K562 (cell line): ENCODE results near the gene ZNF85. TPM values are rescaled to one million over a fixed set of nuclear protein-coding genes. Genes with fewer than 3 reads are reported as not detected.
A peak's percentile ranks its signal among the peaks of the same experiment; 100 is the strongest.

Experiments
- BRD9 ChIP-seq: fragments of 450-650 bp; IDR thresholded peaks from 2 replicates; pipeline ENCODE4 v1.6.1; 2018; ENCODE audit warnings: low read depth; ENCODE audit not compliant: partially characterized antibody
- CBFA2T2 ChIP-seq: fragments of 450-650 bp; conservative IDR thresholded peaks from 2 replicates; pipeline ENCODE4 v1.6.1; 2017; ENCODE audit warnings: mild to moderate bottlenecking
- FOXJ2 ChIP-seq: fragments of 200-800 bp; sonication (Bioruptor generic); IDR thresholded peaks from 2 replicates; pipeline ENCODE4 v1.6.1; 2016; ENCODE audit warnings: missing genetic modification characterization, missing compliant biosample characterization
- LEF1 ChIP-seq: fragments of 450-650 bp; IDR thresholded peaks from 2 replicates; pipeline ENCODE4 v1.6.1; 2016; ENCODE audit warnings: mild to moderate bottlenecking
- MBD1 ChIP-seq: fragments of 250-450 bp; sonication (Bioruptor Pico); IDR thresholded peaks from 2 replicates; pipeline ENCODE4 v1.8.0; 2022; ENCODE audit warnings: inconsistent platforms
- PBX2 ChIP-seq, 2 experiments: IDR thresholded peaks in 1 of 2; conservative IDR thresholded peaks in 1 of 2; 2 replicates each; pipeline ENCODE4 v1.6.1; 2016; ENCODE audit warnings: low read depth in 2 of 2, mild to moderate bottlenecking in 1 of 2, missing compliant biosample characterization in 1 of 2, missing genetic modification characterization in 1 of 2, moderate library complexity in 1 of 2
- PKNOX1 ChIP-seq: fragments of 450-650 bp; IDR thresholded peaks from 2 replicates; pipeline ENCODE4 v1.6.1; 2016
- POLR2G ChIP-seq: fragments of 200-400 bp; formaldehyde crosslinking; IDR thresholded peaks from 2 replicates; pipeline ENCODE4 v1.6.1; 2017; ENCODE audit warnings: low read depth, mild to moderate bottlenecking, antibody characterized with exemption, low read length, moderate library complexity
- RBBP5 ChIP-seq: fragments of 200-600 bp; sonication (generic); IDR thresholded peaks from 2 replicates; pipeline ENCODE4 v1.6.1; 2012; ENCODE audit warnings: borderline replicate concordance, mild to moderate bottlenecking, low read length, control low read depth, inconsistent platforms; ENCODE audit not compliant: insufficient read depth, poor library complexity, severe bottlenecking
- TSC22D4 ChIP-seq: fragments of 450-650 bp; IDR thresholded peaks from 2 replicates; pipeline ENCODE4 v1.6.1; 2016; ENCODE audit warnings: missing genetic modification characterization, missing biosample characterization, control low read depth
- polyA plus RNA-seq, 8 experiments: library from polyadenylated mRNA; depleted of rRNA in 4 of 8; stranded (reverse) in 5 of 8; unstranded in 3 of 8; fragments of >200 nt; fragmentation: Nextera tagmentation in 2 of 8; fragmentation: Illumina TruSeq in 1 of 8; extraction: Ambion mirVana in 2 of 8; extraction: Trizol in 1 of 8; gene quantifications; 2 replicates each; pipeline versions ENCODE4 v1.2.1 to v1.2.3, GENCODE V29; 2011 to 2014; ENCODE audit warnings: inconsistent platforms in 1 of 8, missing spikeins in 1 of 8
- total RNA-seq, 7 experiments: library from RNA; depleted of rRNA in 6 of 7; stranded (reverse); fragments of >200 nt in 6 of 7; fragmentation: Illumina TruSeq in 2 of 7; extraction: Trizol in 2 of 7; gene quantifications; 2 replicates each; pipeline versions ENCODE4 v1.2.1 to v1.2.3, GENCODE V29; 2011 to 2021; ENCODE audit warnings: low replicate concordance in 1 of 7

Gene ZNF85
- total and polyA plus RNA-seq, 9 of the 15 experiments (the other 6 are each of a cell fraction or from before 2014, with no cell fraction given): 0.41 to 1.7 (median 0.92) TPM

- TF ChIP-seq PBX2 (CRISPR knock-in tag; IDR thresholded peaks at IDR 0.05; ENCODE audit: low read depth): no peak
- TF ChIP-seq PBX2 (tag; conservative IDR thresholded peaks at IDR 0.05; ENCODE audit: low read depth): peak; percentile 39
- peak; percentile 30 for TF ChIP-seq RBBP5
- no peak for TF ChIP-seq LEF1
- TF ChIP-seq PKNOX1: peak; percentile 83
- no peak for TF ChIP-seq FOXJ2 (tag)
- no peak for TF ChIP-seq TSC22D4 (tag)
- TF ChIP-seq CBFA2T2: no peak
- TF ChIP-seq BRD9: no peak
- peak; percentile 41; the same call in 1 of the 2 replicates for TF ChIP-seq POLR2G
- no peak for TF ChIP-seq MBD1 (CRISPR knock-in tag)
Measured at GRCh38 chr19:20923077-20923871, at the start of gene ZNF85 (continued).
